ENCODE results near the gene TFDP2.

Gene TFDP2

DNA sequence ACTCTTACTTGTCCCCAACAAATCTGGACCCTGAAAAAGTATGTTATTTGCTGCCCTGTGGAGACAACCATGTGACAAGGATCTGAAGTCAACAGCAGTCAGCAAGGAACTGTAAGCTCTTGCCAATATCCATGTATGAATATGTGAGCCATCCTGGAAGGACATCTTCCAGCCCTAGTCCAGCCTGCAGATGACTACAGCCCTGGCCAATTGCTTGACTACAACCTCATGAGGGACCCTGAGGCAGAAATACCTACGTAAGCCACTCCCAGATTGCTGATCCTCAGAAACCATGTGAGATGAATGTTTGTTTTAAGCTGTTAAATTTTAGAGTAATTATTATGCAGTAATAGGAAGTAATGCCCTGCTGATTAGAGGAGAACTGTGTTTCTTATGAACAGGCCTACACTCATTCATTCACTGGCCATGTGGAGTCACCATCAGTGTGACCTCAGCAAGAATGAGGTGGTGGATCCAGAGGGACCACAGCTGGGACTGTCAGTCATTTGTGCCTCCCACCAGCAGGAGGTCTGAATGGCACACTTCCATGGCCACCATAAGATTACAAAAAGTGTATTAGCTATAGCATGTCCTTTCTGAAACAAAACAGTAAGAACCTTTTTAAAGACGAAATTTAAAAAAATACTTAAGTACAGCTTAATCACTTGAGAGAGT lies 92.6 kb downstream of the TFDP2 start:
- Histone ChIP-seq H3K9me3 (ENCODE audit: control insufficient read depth, insufficient read depth, low read length) (no peaks in the 10 kb centered on the region), H3K79me2 (ENCODE audit: control insufficient read depth, low read length) (no peaks in the 10 kb centered on the region), H3K4me2 (ENCODE audit: low read length) (no peak overlapping the region), H3K4me1 (ENCODE audit: control insufficient read depth, low read length) (peaks cover 8% of the 10 kb centered on the region; the same call in 1 of the 2 replicates), H3K27ac (ENCODE audit: low read depth, low read length) (no peak overlapping the region), H3K4me3 (ENCODE audit: low read length) (no peak overlapping the region), H3K9me2 (replicated peaks; ENCODE audit: control insufficient read depth, low read length) (no peaks in the 10 kb centered on the region), H3K27me3 (ENCODE audit: control insufficient read depth, low read length) (no peaks in the 10 kb centered on the region), H3K36me3 (ENCODE audit: control insufficient read depth, low read length) (no peaks in the 10 kb centered on the region; the same call in 1 of the 2 replicates), H4K20me1 (ENCODE audit: control insufficient read depth, insufficient read depth, low read depth, low read length) (no peaks in the 10 kb centered on the region), H3F3A (ENCODE audit: control insufficient read depth, insufficient read depth) (no peaks in the 10 kb centered on the region)
- no peak for TF ChIP-seq EZH2phosphoT487 (IDR thresholded peaks at IDR 0.05; ENCODE audit: borderline replicate concordance, low read length)

- TF ChIP-seq CTCF (IDR thresholded peaks at IDR 0.05; ENCODE audit: low read depth, low read length, poor library complexity, severe bottlenecking) (no peak), EZH2phosphoT487 (IDR thresholded peaks at IDR 0.05; ENCODE audit: borderline replicate concordance, low read length) (no peak)
- Histone ChIP-seq H3K79me2 (ENCODE audit: control insufficient read depth, low read length) (no peaks in the 10 kb centered on the region), H3K4me1 (ENCODE audit: control insufficient read depth, low read length) (peaks cover 8% of the 10 kb centered on the region; the same call in 1 of the 2 replicates), H3K27ac (ENCODE audit: low read depth, low read length) (no peak overlapping the region), H3K9me2 (replicated peaks; ENCODE audit: control insufficient read depth, low read length) (no peaks in the 10 kb centered on the region), H3K36me3 (ENCODE audit: control insufficient read depth, low read length) (no peaks in the 10 kb centered on the region; the same call in 1 of the 2 replicates), H3K27me3 (ENCODE audit: control insufficient read depth, low read length) (no peaks in the 10 kb centered on the region), H4K20me1 (ENCODE audit: control insufficient read depth, insufficient read depth, low read depth, low read length) (no peaks in the 10 kb centered on the region), H3F3A (ENCODE audit: control insufficient read depth, insufficient read depth) (no peaks in the 10 kb centered on the region), H3K9me3 (ENCODE audit: control insufficient read depth, insufficient read depth, low read length) (no peaks in the 10 kb centered on the region), H3K4me2 (ENCODE audit: low read length) (no peak overlapping the region), H3K4me3 (ENCODE audit: low read length) (no peak overlapping the region)
These were observed 95.5 kb downstream of the TFDP2 start for GRCh38 chr3:142053835-142054234.

- Histone ChIP-seq H3K9me2 (replicated peaks; ENCODE audit: control insufficient read depth, low read length) (no peaks in the 10 kb centered on the region), H4K20me1 (ENCODE audit: control insufficient read depth, insufficient read depth, low read depth, low read length) (no peaks in the 10 kb centered on the region), H3K27ac (ENCODE audit: low read depth, low read length) (no peak overlapping the region), H3K4me3 (ENCODE audit: low read length) (no peak overlapping the region), H3F3A (ENCODE audit: control insufficient read depth, insufficient read depth) (no peaks in the 10 kb centered on the region), H3K36me3 (ENCODE audit: control insufficient read depth, low read length) (no peaks in the 10 kb centered on the region; the same call in 1 of the 2 replicates), H3K9me3 (ENCODE audit: control insufficient read depth, insufficient read depth, low read length) (no peaks in the 10 kb centered on the region), H3K4me1 (ENCODE audit: control insufficient read depth, low read length) (peaks cover 8% of the 10 kb centered on the region; the same call in 1 of the 2 replicates), H3K79me2 (ENCODE audit: control insufficient read depth, low read length) (no peaks in the 10 kb centered on the region), H3K27me3 (ENCODE audit: control insufficient read depth, low read length) (no peaks in the 10 kb centered on the region), H3K4me2 (ENCODE audit: low read length) (no peak overlapping the region)
- TF ChIP-seq EZH2phosphoT487 (IDR thresholded peaks at IDR 0.05; ENCODE audit: borderline replicate concordance, low read length), result no peak
- TF ChIP-seq CTCF (IDR thresholded peaks at IDR 0.05; ENCODE audit: low read depth, low read length, poor library complexity, severe bottlenecking), result no peak
These were observed 96.1 kb downstream of the TFDP2 start for GRCh38 chr3:142053244-142053643.

DNA sequence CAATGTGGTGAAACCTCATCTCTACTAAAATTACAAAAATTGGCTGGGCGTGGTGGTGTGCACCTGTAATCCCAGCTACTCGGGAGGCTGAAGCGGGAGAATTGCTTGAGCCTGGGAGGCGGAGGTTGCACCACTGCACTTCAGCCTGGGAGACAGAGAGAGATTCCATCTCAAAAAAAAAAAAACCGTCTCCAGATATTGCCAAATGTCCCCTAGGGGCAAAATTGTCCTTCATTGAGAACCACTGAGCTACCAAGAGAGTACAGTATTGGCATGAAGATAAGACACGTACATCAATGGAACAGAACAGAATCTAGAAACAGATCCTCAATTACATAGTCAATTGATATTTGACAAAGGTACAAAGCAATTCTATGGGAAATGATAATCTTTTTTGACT lies 98.0 kb downstream of the TFDP2 start:
- Histone ChIP-seq H3K4me2 (ENCODE audit: low read length) (no peak overlapping the region), H4K20me1 (ENCODE audit: control insufficient read depth, insufficient read depth, low read depth, low read length) (no peaks in the 10 kb centered on the region), H3K27ac (ENCODE audit: low read depth, low read length) (no peak overlapping the region), H3K4me3 (ENCODE audit: low read length) (no peak overlapping the region), H3K4me1 (ENCODE audit: control insufficient read depth, low read length) (peaks cover 8% of the 10 kb centered on the region; the same call in 1 of the 2 replicates), H3K9me2 (replicated peaks; ENCODE audit: control insufficient read depth, low read length) (no peaks in the 10 kb centered on the region), H3K27me3 (ENCODE audit: control insufficient read depth, low read length) (no peaks in the 10 kb centered on the region), H3F3A (ENCODE audit: control insufficient read depth, insufficient read depth) (no peaks in the 10 kb centered on the region), H3K36me3 (ENCODE audit: control insufficient read depth, low read length) (no peaks in the 10 kb centered on the region; the same call in 1 of the 2 replicates), H3K79me2 (ENCODE audit: control insufficient read depth, low read length) (no peaks in the 10 kb centered on the region), H3K9me3 (ENCODE audit: control insufficient read depth, insufficient read depth, low read length) (no peaks in the 10 kb centered on the region)
- TF ChIP-seq EZH2phosphoT487 (IDR thresholded peaks at IDR 0.05; ENCODE audit: borderline replicate concordance, low read length), result no peak
- no peak for TF ChIP-seq CTCF (IDR thresholded peaks at IDR 0.05; ENCODE audit: low read depth, low read length, poor library complexity, severe bottlenecking)

Data from DOHH2 (cell line).